Measurements from ENCODE around the gene CECR2.

GRCh38 chr22:17332109-17332800 is 37.0 kb upstream of the CECR2 start:
- TF ChIP-seq CTCF (IDR thresholded peaks at IDR 0.05; ENCODE audit: low read depth, low read length, poor library complexity, severe bottlenecking) (no peak), EZH2phosphoT487 (IDR thresholded peaks at IDR 0.05; ENCODE audit: borderline replicate concordance, low read length) (no peak)

Measured in DOHH2 (cell line).